Limb (tissue), 2 donors: ENCODE measurements around the gene PNO1.
A peak's percentile ranks its signal among the peaks of the same experiment; 100 is the strongest.
"Not testable (repeated sequence)": the region's sequence is repeated elsewhere in the genome, so short reads cannot be mapped to it uniquely, and the experiment has no call there.

ENCODE experiments used
- DNase-seq, 2 donors: peaks; one replicate each; pipeline ENCODE4 v3.0.0-alpha.2; 2016; ENCODE audit errors: extremely low spot score in 2 of 2

Gene PNO1

DNA sequence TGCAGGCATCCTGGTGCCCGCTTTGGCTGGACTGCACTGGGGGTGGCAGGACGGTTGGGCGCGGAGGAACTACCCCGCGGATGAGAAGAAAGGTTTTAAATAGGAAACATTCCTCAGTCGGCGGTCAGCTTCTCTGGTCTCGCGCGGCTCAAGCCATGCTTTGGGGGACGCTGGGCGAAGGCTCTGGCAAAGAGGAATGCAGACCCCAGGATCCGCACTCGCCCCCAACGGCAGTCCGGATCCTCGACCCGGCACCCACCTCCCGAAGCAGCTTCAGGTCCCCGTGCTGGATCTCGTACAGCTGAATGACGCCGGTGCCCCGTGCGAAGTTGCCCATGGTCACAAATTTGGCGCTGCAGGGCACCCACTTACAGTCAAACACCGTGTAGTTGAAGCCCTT is 686 bp upstream of the PNO1 start:
- no peak for DNase-seq

DNA sequence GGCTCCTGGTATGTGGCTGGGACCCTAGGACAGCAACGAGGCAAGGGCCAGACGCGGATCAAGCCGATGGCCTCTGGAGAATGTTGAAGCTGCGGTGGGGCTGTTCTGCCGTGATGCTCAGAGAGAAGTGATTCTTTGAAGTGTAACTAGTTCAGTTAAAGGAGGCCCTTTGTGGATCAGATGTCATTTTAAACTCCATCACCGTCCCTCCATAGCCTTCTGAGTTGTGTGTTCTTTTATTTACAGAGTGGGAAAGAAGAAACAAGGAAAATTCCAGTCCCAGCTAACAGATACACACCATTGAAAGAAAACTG is 403 bp downstream of the PNO1 start:
- no peak for DNase-seq

DNA sequence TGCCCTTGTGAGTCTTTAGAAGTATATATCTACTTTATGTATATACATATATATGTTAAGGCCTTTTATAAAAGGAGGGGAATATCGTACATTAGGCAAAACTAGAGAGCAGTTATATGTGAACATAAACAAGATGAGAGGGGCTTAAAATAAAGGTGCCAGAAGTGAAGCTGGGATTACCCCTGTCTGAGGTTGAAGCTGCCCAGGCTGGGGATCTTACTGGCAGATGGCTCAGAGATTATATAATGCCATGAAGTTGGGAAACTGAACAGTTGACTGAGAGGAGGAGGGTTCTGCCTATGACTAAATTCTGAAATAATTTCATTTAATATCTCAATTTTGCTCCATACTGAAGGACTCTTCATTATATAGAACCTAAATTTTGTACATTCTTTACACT is 6.0 kb downstream of the PNO1 start:
- DNase-seq, result no peak

DNA sequence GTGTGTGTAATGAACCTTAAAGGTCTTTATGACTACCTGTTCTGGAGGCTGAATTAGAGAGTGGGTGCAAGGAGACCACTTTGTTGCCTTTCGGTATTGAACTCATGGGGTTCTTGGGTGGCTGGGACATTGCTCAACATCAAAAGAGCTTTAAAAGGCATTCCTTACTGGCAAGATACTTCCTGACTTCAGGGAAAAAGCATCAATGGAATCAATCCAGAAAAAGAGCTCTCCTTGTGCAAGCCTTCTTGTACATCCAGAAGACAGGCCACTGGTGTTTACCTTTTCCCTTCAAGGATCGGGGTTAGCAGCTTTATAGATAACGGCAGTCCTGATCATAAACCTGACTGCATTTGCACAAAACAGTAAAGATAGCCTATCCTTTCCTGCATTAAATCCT is 9.5 kb downstream of the PNO1 start:
- no peak for DNase-seq

DNA sequence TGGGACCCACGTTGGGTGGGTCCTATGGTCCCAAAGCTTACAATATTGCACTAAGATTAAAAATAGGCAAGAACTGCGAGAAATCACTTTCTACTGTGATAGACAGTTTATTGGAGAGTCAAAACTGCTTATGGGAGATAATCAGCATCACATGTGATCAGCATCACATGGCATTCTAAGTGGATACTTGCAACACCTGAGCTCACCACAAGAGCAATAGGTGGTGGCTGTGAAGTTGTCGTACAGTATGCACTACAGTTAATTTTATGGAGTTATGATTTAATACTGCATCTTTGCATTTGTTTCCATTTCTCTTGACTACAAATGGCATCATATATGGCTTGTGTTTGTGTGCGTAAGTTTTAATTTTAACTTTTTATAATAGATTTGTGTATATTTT is 11.6 kb downstream of the PNO1 start:
- no peak for DNase-seq

DNA sequence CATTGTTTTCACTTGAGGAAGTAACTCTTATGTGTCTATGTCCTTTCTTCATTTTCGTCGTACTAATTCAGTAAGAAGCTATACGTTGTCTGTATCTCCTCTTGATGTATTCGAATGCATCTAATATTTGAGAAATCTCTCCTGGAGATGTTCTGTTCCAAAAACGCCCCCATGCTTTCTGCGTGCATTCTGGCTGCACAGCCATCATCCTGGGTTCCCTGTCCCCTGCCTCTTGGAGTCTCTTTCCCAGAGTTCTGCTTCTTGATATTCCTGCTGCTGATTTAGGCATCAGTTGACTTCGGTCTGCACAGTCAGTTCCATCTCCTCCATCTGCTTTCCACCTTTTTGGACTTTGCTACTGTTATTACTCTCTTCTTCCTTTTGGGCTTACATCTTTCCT is 13.5 kb downstream of the PNO1 start:
- no peak for DNase-seq

DNA sequence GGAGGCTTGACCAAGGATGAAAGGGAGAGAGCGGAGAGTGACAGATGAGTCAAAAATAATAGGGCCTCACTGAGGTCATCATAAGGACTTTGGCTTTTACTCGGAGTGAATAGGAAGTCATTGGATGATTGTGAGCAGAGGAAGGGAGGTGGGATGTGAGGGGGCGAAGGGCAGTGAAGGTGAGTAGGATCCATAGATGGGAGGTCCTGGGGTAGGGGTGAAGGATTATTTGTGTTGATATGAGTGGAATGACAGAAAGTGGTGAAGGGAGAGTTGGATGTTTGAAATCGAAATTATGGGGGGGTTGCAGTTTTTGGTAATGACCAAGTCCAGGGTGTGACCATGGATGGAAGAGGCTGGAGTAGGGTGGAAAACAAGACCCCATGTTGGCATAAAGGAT is 14.0 kb downstream of the PNO1 start:
- DNase-seq, result no peak

DNA sequence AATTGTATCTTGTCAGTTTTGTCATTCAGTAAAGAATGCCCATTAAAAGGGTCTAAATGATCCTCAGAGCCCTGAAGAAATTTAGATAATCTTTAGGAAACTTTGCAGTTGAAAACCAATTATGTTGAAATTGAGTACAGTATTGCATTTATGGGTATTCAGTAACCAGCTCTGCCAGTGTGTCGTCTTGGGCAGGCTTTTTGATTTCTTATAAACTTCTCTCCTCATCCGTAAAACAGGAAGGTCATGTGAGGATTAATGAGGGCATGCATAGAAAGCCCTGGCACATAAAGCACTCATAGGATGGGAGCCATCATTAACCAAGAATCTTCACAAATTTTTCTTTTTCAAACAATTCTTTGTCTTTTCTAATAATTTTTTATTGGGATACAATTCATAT is 14.8 kb downstream of the PNO1 start:
- DNase-seq, result no peak

DNA sequence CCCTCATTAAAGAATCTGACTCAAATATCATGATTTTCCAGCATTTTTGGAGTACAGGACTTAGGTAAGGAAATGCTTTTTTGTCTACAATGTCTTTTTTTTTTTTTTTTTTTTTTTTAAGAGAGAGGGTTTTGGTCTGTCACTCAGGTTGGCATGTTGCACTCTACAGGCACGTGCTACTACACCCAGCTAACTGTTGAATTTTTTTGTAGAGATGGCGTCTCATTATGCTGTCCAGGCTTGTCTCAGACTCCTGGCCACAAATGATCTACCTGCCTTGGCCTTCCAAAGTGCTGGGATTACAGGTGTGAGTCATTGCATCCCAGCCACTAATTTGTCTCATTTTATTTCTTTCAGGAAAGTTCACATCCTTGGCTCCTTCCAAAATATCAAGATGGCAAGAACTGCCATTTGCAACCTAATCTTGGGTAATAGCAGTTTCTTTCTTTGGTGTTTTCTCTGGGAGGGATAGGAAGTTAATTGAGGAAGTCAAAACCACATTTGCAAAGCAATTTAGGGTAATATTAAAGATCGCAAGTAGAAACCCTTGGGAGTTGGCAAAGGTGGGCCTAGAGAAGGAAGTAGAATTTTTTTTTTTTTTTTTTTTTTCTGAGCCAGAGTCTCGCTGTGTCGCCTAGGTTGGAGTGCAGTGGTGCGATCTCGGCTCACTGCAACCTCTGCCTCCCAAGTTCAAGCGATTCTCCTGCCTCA is 15.5 kb downstream of the PNO1 start:
- DNase-seq, result no peak

DNA sequence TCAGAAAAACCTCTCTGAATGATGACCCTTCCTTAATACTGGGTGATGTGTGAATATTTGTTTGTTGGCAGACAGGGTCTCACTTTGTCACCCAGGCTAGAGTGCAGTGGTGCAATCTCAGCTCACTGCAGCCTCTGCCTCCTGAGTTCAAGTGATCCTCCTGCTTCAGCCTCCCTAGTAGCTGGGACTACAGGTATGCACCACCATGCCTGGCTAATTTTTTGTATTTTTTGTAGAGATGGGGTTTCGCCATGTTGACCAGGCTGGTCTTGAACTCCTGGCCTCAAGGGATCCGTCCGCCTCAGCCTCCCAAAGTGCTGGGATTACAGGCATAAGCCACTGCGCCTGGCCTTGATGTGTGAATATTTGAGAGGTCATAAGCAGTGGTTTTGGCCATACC is 17.5 kb downstream of the PNO1 start:
- not testable (repeated sequence) for DNase-seq

DNA sequence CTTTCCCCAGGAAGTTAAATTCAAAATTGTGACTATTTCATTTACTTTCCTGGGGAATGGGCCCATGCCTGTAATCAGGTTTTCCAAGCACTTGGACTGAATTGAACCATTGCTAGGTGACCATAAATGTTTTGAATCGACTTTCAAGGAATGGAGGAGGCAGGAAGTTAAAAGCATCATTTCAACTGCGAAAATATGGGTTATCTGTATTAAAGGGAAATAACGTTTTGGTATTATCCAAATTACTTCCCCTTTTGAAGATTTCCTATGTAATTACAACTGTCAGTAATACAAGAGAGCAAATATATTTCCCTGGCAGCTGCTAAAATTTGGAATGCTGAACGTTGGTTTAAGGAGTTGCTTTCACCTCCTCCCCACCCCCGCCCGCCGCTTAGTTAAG is 19.0 kb downstream of the PNO1 start:
- no peak for DNase-seq

DNA sequence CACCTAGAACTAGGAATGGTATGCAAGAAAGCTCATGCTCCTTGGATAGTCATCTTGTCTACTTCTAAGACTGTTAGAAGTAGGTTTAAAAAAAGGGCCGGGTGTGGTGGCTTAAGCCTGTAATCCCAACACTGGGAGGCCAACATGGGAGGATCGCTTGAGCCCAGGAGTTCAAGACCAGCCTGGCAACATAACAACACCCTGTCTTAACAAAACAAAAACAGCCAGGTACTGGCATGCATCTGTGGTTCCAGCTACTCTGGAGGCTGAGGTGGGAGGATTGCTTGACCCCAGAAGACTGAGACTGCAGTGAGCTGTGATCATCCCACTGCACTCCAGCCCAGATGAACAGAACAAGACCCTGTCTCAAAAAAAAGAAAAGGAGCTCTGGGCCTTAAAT is 19.9 kb downstream of the PNO1 start:
- no peak for DNase-seq

DNA sequence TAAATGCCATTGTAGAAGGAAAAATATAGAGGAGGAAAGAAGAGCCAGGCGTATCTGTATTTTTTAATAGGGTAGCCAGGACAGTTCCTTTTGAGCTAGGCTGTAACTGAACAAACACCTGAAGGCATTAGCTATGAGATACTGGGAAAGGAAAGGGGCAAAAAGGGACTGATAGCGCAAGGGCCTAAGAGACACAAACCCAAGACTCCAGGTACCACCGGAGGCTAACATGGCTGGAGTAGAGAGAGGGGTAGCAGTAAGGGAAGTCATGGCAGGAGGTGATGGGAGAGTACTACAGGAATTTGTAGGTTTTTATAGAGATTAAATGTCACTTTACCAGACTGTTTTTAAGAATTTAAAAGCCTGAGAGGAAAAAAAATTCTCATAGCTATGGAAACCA is 20.7 kb downstream of the PNO1 start:
- no peak for DNase-seq

DNA sequence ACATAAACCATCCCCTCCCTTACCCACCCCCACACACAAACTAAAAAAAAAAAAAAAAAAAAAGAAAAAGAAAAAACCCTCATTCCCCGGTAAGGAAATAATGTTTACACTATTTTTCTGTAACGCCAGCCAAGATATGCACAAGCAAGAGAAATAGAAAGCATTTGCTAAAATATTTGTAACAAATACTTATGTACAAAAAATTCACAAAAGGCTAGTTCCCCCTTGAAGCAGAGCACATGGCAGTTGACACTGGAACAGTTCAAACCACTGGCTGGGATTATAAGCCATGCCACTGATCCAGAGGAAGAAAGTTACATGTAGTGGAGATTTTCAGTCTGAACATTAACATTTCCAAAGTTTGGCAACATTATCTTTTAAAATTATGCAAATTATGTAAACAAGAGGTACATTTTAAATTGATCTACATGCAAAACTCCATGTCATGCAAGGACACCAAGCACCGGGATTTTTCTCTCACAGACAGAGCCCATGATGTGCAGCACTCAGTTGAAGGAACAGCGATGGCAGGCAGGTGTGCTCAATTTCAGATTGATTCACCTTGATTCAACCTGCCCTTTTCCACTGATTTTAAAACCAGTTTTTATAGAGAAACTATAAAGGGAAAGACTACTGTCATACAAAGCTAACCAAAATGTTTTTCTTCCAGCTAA is 21.4 kb downstream of the PNO1 start:
- DNase-seq, result no peak

DNA sequence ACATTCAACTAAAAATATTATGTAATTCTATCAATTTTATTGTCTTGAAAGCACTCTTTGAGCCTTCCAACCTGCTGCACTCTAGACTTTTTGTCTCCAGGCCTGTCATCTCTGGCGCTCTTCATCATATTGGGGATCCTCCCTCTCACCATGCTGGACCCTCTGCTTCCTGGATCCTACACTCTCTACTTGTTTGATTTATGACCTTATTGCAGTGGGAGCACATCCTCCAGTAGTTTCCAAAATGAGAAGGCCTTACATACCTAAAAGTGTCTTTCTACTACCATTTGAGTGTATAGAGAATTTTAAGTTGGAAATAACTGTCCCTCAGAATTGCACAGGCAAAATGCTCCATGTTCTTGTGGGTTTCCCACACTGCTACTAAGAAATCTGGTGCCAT is 25.2 kb downstream of the PNO1 start:
- DNase-seq, result no peak

DNA sequence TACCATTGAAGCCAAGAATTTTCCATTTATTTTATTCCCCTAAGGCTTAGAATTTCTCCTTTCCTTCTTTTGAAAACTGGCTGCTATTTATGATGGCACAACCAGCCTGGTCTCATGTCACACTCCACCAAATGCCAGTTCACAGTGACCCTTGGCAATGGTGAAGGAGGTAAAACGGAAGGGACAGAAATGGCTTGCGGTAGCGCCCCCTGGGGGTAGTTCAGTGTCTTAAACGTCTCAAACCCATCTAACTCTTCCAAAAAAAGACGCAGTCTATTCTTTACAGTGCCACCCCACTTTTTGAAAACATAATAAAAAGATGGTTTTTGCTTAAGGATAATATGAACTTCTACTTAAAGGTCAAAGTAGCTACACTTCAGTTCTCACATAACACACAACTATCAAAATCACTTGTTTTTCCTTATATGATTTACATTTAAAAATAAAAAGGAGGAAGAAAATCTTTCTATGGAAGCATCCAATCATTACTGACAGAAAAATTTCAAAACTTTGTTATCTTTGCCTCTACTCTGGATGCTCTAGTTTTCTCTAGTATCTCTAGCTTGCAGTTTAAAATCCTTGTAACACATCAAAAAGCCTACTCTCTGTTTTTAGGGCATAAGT is 28.0 kb downstream of the PNO1 start:
- peak in 1 of 2 donors; percentile 41 for DNase-seq

DNA sequence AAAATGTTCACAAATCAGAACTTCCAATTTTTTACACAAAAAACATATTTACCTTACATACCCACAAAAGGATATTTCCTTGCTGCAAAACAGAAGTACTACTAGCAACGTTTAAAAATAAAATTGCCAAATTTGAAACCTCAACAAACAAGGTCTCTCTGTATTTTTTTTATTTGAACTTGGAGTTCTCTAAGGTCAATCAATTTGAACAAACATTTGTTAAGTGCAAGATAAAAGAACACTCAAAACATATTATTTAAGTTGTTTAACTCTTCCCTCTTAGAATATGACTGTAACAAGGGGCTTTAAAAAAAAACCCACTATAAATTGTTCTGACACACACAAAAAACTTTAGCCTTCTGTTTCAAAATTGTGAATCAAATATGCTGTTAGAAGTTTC is 29.6 kb downstream of the PNO1 start:
- no peak for DNase-seq

DNA sequence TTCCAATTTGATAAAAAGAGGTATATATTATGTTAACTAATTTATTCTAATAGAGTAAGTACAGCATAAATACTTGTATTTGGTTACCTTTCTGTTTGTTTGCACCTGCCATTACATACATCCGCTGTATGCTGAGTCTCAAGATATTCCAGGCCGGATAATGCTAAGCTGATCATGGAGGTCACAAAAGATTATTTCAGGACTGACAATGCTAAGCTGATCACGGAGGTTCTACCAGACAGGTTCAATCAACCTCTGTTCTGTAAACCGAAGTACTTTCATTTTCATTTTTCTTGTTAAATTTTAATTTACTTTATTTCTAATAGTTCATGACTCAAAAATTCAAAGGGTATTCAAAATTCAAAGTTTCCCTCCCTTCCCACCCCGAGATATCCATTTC is 31.1 kb downstream of the PNO1 start:
- DNase-seq, result no peak

DNA sequence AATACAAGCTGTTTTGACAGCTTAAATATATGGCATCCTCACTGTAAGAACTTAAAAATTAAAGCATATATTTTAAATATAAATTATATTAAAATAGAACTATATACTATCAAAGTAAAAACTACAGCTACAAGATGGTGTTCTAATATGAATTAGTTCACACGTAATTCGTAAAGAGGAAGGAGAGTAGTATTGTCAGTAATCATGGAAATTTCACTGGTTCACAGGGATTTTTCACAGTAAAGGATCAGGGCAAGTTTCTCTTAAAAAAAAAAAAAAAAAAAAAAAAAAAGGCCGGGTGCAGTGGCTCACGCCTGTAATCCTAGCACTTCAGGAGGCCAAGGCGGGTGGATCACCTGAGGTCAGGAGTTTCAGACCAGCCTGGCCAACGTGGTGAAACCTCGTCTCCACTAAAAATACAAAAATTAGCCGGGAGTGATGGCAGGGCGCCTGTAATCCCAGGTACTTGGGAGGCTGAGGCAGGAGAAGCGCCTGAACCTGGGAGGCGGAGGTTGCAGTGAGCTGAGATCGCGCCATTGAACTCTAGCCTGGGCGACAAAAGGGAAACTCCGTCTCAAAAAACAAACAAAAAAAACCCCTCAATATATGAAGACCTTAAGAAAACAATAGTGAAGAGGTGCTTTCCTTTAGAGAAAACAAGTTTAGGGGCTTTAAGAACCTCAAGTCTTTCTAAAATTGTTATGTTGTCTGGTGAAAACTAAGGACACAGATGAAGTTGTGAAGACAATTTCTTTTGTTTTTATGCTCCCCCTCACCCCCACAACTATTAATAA is 32.5 kb downstream of the PNO1 start:
- no peak for DNase-seq

DNA sequence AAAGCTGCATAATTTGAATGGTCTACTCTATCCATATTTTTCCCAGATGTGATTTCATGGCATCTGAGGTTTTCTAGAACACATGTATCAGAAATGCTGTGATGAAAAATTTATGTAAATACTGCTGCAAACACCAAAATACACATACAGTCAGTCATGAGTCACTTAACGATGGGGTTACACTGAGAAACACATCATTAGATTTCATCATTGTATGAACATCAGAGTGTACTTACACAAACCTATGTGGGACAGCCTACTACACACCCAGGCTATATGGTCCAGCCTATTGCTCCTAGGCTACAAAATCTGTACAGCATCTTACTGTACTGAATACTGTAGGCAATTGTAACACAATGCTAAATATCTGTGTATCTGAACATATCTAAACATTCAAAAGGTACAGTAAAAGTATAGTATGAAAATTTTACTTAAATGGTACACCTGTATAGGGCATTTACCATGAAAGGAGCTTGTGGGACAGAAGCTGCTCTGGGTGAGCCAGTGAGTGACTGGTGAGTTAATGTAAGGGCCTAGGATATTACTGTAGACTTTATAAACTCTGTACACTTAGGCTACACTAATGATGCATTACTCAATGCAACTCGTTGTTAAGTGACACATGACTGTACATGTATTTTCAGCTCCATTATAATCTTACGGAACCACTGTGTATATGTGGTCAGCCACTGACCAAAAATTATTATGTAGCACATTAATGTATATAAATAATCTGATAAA is 33.5 kb downstream of the PNO1 start:
- no peak for DNase-seq

DNA sequence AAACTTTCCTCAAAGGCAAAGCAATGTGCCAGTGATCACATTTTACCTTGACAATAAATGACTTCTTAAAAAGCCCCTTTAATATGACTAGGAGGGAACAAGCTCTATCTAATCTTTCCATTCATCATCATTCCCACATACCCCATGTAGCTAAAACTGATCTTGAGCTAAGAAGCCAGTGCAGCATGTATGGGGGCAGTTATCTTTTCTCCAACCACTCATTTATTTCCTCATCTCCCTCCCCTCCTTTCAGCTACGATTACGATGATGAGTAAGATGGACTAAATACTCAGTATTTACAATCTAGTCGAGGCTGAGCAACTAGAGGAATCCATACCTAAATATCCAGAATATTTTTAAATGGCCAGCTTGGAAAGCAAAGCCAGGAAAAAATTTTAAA is 35.5 kb downstream of the PNO1 start:
- no peak for DNase-seq
